GM19328 (cell line): ENCODE results near the gene TUBB2B.
"Not testable (repeated sequence)": the region's sequence is repeated elsewhere in the genome, so short reads cannot be mapped to it uniquely, and the experiment has no call there.

Experiments used
- ATAC-seq: cut with Tn5 transposase; IDR thresholded peaks from one replicate; pipeline ENCODE4 v1.9.1; 2021; ENCODE audit warnings: mild to moderate bottlenecking, moderate library complexity; ENCODE audit not compliant: unreplicated experiment

The TUBB2B gene

GRCh38 chr6:3258720-3259490 is 31.5 kb upstream of the TUBB2B start, which contains the start of gene PSMG4:
Gene PSMG4 (plus strand): TSS chr6:3258947. CDS start chr6:3259023, 76 bp downstream.
- ATAC-seq, result peak; percentile 78

- no peak for ATAC-seq
Measured at GRCh38 chr6:3258201-3258600, 30.7 kb upstream of the TUBB2B start.

GRCh38 chr6:3253597-3253961 is 26.1 kb upstream of the TUBB2B start:
- ATAC-seq, result no peak

DNA sequence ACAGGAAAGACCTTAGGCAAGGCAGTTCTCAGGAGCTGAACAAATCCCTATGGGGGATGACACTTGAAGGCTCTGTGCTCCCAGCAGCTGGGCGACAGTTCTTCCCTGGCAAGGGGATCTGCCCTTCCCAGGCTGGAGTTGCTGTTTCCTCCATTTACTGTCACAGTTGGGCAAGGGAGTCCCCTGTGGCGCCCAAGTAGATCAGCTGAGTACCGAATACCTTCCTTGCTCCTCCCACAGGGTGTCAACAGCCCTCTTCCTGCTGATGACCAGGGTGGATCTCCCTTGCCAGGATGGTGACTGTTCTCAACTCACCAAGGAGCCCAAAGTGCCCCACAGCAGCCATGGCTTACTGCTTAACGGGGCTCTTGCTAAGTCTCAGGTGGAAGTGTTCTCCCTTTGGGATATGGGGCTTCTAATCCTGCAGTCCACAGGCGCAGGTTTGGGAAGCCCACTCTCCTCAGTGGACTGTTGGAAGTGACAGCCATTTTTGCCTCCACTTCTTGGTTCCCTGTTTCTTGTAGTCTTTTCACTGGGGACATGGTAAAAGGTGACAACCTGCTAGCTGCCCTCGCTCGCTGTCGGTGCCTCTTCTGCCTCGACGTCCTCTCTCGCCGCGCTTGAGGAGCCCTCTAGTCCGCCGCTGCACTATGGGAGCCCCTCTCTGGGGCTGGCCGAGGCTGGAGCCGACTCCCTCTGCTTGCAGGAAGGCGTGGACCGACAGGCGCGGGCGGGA is 25.6 kb upstream of the TUBB2B start:
- no peak for ATAC-seq

DNA sequence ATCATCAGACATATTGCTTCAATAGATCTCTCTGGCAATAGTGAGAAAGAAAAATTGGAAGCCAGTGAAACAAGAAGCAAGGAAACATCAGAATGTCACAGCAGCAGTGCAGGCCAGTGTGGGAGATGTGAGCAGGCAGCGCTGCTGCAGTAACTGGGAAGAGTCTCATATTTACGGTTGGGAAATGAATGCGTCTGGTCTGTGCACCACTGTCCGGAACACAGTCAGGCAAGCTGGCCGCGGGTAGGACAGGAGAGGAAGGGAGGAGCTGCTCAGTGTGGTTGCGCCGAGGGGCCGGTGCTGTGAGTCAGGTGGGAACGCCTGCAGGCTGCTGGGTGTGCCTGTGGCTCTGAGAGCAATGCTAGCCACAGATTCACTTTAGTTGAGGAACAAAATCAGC is 24.9 kb upstream of the TUBB2B start:
- no peak for ATAC-seq

- peak; percentile 75 for ATAC-seq
Measured at GRCh38 chr6:3251462-3252314, 24.2 kb upstream of the TUBB2B start.

DNA sequence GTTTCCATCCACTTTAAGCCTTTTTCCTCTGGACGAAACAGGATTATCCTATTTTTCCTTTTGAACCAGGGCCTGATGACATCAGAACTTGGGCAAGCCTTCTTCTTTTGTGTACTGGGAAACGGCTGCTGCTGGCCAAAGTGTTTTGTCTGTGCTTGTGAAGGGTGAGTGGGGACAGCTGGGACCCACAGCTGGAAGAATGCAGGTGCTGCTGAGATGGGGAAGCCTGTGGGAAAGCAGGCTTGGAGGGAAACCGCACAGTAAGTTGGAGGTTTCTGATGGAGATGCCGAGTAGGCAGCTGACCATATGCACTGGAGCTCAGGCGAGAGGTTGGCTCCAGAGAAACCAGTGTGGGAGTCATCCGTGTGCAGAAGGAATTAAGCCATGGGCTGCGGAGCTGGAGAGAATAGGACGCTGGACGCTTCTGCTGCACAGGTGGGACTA is 22.8 kb upstream of the TUBB2B start:
- ATAC-seq, result no peak

GRCh38 chr6:3249821-3250220 is 22.4 kb upstream of the TUBB2B start:
- no peak for ATAC-seq

- no peak for ATAC-seq
Measured at GRCh38 chr6:3247255-3248146, 20.0 kb upstream of the TUBB2B start.

- no peak for ATAC-seq
Measured at GRCh38 chr6:3245216-3245615, 17.8 kb upstream of the TUBB2B start.

DNA sequence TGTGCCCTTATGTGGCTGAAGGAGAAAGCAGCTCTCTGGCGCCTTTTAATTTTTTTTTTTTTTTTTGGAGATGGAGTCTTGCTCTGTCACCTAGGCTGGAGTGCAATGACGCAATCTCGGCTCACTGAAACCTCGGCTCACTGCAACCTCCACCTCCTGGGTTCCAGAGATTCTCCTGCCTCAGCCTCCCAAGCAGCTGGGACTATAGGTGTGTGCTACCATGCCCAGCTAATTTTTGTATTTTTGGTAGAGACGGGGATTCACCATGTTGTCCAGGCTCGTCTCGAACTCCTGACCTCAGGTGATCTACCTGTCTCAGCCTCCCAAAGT is 17.3 kb upstream of the TUBB2B start:
- ATAC-seq, result not testable (repeated sequence)

- ATAC-seq, result no peak
Measured at GRCh38 chr6:3244003-3244831, 16.8 kb upstream of the TUBB2B start.

GRCh38 chr6:3242768-3243167 is 15.3 kb upstream of the TUBB2B start:
- no peak for ATAC-seq

DNA sequence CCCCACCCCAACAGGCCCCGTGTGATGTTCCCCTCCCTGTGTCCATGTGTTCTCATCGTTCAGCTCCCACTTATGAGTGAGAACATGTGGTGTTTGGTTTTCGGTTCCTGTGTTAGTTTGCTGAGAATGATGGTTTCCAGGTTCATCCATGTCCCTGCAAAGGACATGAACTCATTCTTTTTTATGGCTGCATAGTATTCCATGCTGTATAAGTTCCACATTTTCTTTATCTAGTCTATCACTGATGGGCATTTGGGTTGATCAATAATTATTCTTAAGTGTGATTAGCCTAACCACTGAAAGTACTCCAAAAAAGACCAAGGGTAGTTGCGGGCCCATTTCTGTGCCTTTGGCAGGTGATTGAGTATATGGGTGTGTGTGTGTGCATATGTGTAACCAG is 14.3 kb upstream of the TUBB2B start:
- not testable (repeated sequence) for ATAC-seq

DNA sequence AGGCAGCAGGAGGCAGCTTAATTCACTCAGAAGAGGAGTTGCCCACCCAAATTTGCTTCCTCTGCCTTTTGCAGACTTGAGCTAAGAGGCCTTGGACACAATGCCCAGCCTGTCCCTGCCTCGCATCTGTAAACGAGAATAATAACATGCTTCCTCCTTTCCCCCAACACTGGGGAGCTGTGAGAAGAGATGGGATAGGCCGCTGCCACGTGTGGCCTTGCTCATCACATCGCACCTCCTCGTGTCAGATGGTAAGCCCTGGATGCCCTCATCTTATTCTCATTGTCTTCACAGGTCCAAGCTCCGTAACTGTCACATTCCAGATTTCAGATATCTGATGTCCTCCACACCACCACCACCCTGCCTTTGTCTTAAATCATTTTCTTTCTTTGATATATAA is 13.1 kb upstream of the TUBB2B start:
- ATAC-seq, result no peak

DNA sequence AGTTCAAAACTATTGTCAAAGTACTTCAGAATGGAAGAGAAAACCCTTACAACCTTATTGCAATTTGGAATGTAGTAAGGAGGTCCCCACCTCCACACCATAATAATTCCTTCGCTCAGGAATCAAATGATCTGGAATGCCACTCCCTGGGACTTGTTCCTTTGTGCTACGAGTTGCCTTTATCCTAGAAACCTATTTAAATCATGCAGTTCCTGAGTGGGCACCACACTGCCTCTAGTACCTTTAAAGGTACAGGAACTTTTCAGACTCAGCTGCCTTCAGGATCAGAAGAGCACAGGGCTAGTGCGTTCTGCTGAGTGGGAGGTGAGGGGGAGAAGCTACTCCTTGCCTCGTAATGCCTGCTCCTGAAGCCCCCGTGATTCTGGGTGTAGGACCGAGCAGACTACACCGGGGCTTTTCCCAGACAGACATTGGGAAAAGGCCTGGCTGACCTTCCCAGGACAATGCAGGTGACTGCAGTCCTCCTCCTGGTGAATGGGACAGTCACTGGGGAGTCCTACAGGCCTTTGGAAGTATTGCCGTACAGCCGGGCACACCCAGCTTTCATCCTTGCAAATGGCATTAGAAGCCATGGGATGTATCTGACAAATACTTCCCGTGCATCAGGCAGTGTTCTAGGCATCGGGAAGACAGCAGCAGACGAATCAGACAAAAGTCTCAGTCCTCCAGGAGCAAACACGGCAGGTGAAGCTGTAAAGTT is 11.8 kb upstream of the TUBB2B start:
- ATAC-seq, result no peak

- ATAC-seq, result no peak
Measured at GRCh38 chr6:3237761-3238662, 10.6 kb upstream of the TUBB2B start.

DNA sequence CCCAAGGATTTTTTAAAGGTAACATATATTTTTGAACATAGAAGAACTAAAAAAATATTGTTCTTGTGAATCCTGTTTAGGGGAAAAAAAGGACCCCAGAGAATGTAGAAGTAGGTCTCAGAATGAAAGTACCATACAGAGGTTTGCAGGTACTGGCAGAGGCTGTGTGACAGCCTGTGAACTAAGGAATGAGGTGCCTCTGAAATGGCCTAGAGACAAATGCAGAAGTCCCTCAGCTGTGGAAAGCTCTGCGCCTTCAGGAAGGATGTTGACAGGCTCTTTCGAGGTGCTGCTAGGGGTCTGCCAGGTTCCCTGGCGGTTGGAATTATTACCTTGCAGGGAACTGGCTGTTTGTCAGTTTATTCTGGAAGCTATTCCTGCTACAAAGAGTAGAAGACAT is 8.6 kb upstream of the TUBB2B start:
- ATAC-seq, result no peak
